GM12878 (cell line): ENCODE measurements around the gene PCSK1N. TPM values are rescaled to one million over a fixed set of nuclear protein-coding genes. Genes with fewer than 3 reads are reported as not detected.

Source experiments
- ATAC-seq: fragments of 200-7000 bp; cut with Tn5 transposase; 3 replicates; pipeline ENCODE4 v1.9.1; 2020; ENCODE audit warnings: mild to moderate bottlenecking, moderate library complexity
- BruUV-seq: library from RNA; stranded (reverse); fragments of 400-500 nt; replicated peaks from 2 replicates; lab custom pipeline; 2021; lab: Mats Ljungman, UMichigan
- CTCF ChIA-PET: fragments of 300-600 bp; sonication (Branson Sonifier 250); formaldehyde crosslinking; extraction: SDS; loops from one replicate; lab custom pipeline; 2021; ENCODE audit warnings: inconsistent platforms; lab: Yijun Ruan, JAX
- POLR2A ChIA-PET: fragments of 350-600 bp; formaldehyde crosslinking; extraction: SDS; loops from one replicate; lab custom pipeline; 2021; ENCODE audit warnings: inconsistent platforms; lab: Charles Lee
- RAD21 ChIA-PET: fragments of 300-600 bp; sonication (Branson Sonifier 250); formaldehyde crosslinking; loops from one replicate; lab custom pipeline; 2023; ENCODE audit warnings: antibody characterized with exemption; ENCODE audit not compliant: unreplicated experiment; lab: Charles Lee
- SMC1A ChIA-PET: fragments of 300-600 bp; sonication (Branson Sonifier 250); formaldehyde crosslinking; loops from one replicate; lab custom pipeline; 2023; ENCODE audit not compliant: unreplicated experiment, uncharacterized antibody; lab: Charles Lee
- DNase-seq: peaks from one replicate; pipeline ENCODE4 v3.0.0-alpha.2; 2011; ENCODE audit warnings: low read depth, low spot score
- FAIRE-seq: peaks from 3 replicates; lab custom pipeline; 2011; peaks lifted over from hg19 to GRCh38; lab: Jason Lieb, UNC
- H2AFZ ChIP-seq: 2 replicates; pipeline ENCODE4 v1.6.0; 2011; ENCODE audit warnings: low read depth, low read length, control low read depth; ENCODE audit not compliant: control insufficient read depth
- H3K27ac ChIP-seq: 2 replicates; pipeline ENCODE4 v1.5.1; 2011; ENCODE audit warnings: control low read depth; ENCODE audit not compliant: control insufficient read depth, insufficient read depth
- H3K27me3 ChIP-seq, 2 experiments: replicated peaks in 1 of 2; 2 replicates each; pipeline versions ENCODE4 v1.6.0 to v1.6.1; 2011; ENCODE audit warnings: low read length in 1 of 2; ENCODE audit not compliant: control insufficient read depth in 2 of 2, insufficient read depth in 2 of 2
- H3K36me3 ChIP-seq, 2 experiments: 2 replicates each; pipeline ENCODE4 v1.5.1; 2011; ENCODE audit warnings: low read length in 1 of 2; ENCODE audit not compliant: control insufficient read depth in 2 of 2, insufficient read depth in 2 of 2
- H3K4me1 ChIP-seq: 2 replicates; pipeline ENCODE4 v1.6.1; 2011; ENCODE audit warnings: mild to moderate bottlenecking, low read length, moderate library complexity, mixed read lengths; ENCODE audit not compliant: control insufficient read depth, insufficient read depth
- H3K4me2 ChIP-seq: 2 replicates; pipeline ENCODE4 v1.6.0; 2011; ENCODE audit warnings: control low read depth; ENCODE audit not compliant: control insufficient read depth, insufficient read depth
- H3K4me3 ChIP-seq: fragments of 200-600 bp; sonication (generic); 2 replicates; pipeline ENCODE4 v1.5.1; 2016
- H3K79me2 ChIP-seq: 2 replicates; pipeline ENCODE4 v1.6.0; 2011; ENCODE audit warnings: low read length; ENCODE audit not compliant: control insufficient read depth, insufficient read depth
- H3K9ac ChIP-seq: 2 replicates; pipeline ENCODE4 v1.8.0; 2011; ENCODE audit warnings: low read length, control low read depth, mixed read lengths; ENCODE audit not compliant: control insufficient read depth, insufficient read depth
- H3K9me3 ChIP-seq: replicated peaks from 3 replicates; pipeline ENCODE4 v1.5.1; 2011; ENCODE audit warnings: mild to moderate bottlenecking, low read length; ENCODE audit not compliant: control insufficient read depth, insufficient read depth
- H4K20me1 ChIP-seq: 2 replicates; pipeline ENCODE4 v1.6.0; 2011; ENCODE audit not compliant: control insufficient read depth, insufficient read depth
- CEBPZ ChIP-seq: fragments of 150-350 bp; IDR thresholded peaks from 2 replicates; pipeline ENCODE4 v1.6.1; 2016; ENCODE audit warnings: low read depth, low read length
- HDAC6 ChIP-seq: fragments of 200-600 bp; sonication (generic); IDR thresholded peaks from one replicate; pipeline ENCODE4 v1.8.0; 2017; ENCODE audit warnings: antibody characterized with exemption; ENCODE audit not compliant: unreplicated experiment
- MYC ChIP-seq: IDR thresholded peaks from 2 replicates; pipeline ENCODE4 v1.6.1; 2011; ENCODE audit warnings: mild to moderate bottlenecking, low read length, moderate library complexity, inconsistent platforms; ENCODE audit not compliant: insufficient read depth, insufficient replicate concordance, insufficient read length, severe bottlenecking
- NFYA ChIP-seq: IDR thresholded peaks from 2 replicates; pipeline ENCODE4 v1.6.1; 2011; ENCODE audit warnings: low read depth, mild to moderate bottlenecking, low read length, improper control_type of control experiment, borderline replicate concordance
- NR2C1 ChIP-seq: fragments of 450-650 bp; IDR thresholded peaks from 2 replicates; pipeline ENCODE4 v1.6.1; 2017; ENCODE audit warnings: antibody characterized with exemption, mild to moderate bottlenecking, moderate library complexity
- RCOR1 ChIP-seq: conservative IDR thresholded peaks from 2 replicates; pipeline ENCODE4 v1.6.1; 2012; ENCODE audit warnings: low read depth, low read length, improper control_type of control experiment
- SIN3A ChIP-seq: IDR thresholded peaks from 2 replicates; pipeline ENCODE4 v1.6.1; 2012; ENCODE audit warnings: low read depth, low read length, improper control_type of control experiment
- SRF ChIP-seq, 2 experiments: IDR thresholded peaks; 2 replicates each; pipeline ENCODE4 v1.6.1; 2011; ENCODE audit warnings: low read depth in 2 of 2, low read length in 2 of 2, mild to moderate bottlenecking in 1 of 2, moderate library complexity in 1 of 2
- SUZ12 ChIP-seq: fragments of 200-600 bp; sonication (generic); IDR thresholded peaks from one replicate; pipeline ENCODE4 v1.6.1; 2018; ENCODE audit warnings: antibody characterized with exemption, mild to moderate bottlenecking; ENCODE audit not compliant: unreplicated experiment
- ZNF207 ChIP-seq: fragments of 450-650 bp; IDR thresholded peaks from 2 replicates; pipeline ENCODE4 v1.6.1; 2014; ENCODE audit warnings: antibody characterized with exemption, mild to moderate bottlenecking, borderline replicate concordance
- WGBS: methylation state at CpG from one replicate; pipeline ENCODE4 v1.1.6; 2016; ENCODE audit warnings: low lambda C conversion rate; ENCODE audit not compliant: insufficient replicate concordance, insufficient coverage; ENCODE audit errors: missing lambda C conversion rate; 5-methylcytosine and 5-hydroxymethylcytosine counted together
- in situ Hi-C: fragments of 300-500 bp; cut with MboI; formaldehyde crosslinking; loops from 9 replicates; pipeline ENCODE4 v1.14.3; 2018; ENCODE audit warnings: mixed read lengths
- intact Hi-C: fragments of 100-400 bp; cut with micrococcal nuclease; formaldehyde crosslinking; loops from one replicate; pipeline ENCODE4 v1.14.2; 2022; ENCODE audit not compliant: unreplicated experiment
- polyA plus RNA-seq, 11 experiments: library from polyadenylated mRNA; depleted of rRNA in 4 of 11; unstranded in 6 of 11; stranded (reverse) in 5 of 11; fragments of >200 nt; fragmentation: Nextera tagmentation in 4 of 11; fragmentation: Illumina TruSeq in 1 of 11; extraction: Ambion mirVana in 4 of 11; extraction: Trizol in 1 of 11; gene quantifications; 1 replicate in 1 of 11; 2 replicates in 10 of 11; pipeline versions ENCODE4 v1.2.1 to v1.2.3, GENCODE V29; 2011 to 2016; ENCODE audit warnings: inconsistent platforms in 2 of 11, missing spikeins in 2 of 11, low read depth in 1 of 11
- total RNA-seq, 4 experiments: library from RNA; depleted of rRNA in 3 of 4; stranded (reverse); fragments of >200 nt in 3 of 4; fragmentation: Illumina TruSeq in 1 of 4; extraction: Trizol in 1 of 4; gene quantifications; 2 replicates each; pipeline versions ENCODE4 v1.2.1 to v1.2.3, GENCODE V29; 2013 to 2021
- TF ChIP-seq, protein P1 (sequence below): fragments of 450-650 bp; conservative IDR thresholded peaks from 2 replicates; pipeline ENCODE4 v1.6.1; 2017; ENCODE audit warnings: mild to moderate bottlenecking, moderate library complexity
- TF ChIP-seq, protein P2 (sequence below): fragments of 450-650 bp; IDR thresholded peaks from 2 replicates; pipeline ENCODE4 v1.6.1; 2018; ENCODE audit warnings: mild to moderate bottlenecking, low read depth, moderate library complexity; ENCODE audit not compliant: partially characterized antibody
- TF ChIP-seq, protein P3 (sequence below): IDR thresholded peaks from 2 replicates; pipeline ENCODE4 v1.6.1; 2011; ENCODE audit warnings: mild to moderate bottlenecking, low read depth, low read length, moderate library complexity; ENCODE audit not compliant: insufficient replicate concordance

Gene PCSK1N
- total and polyA plus RNA-seq, 10 of the 15 experiments (the other 5 are each of a cell fraction or from before 2014, with no cell fraction given) = 0.19 TPM; not detected in 9

DNA sequence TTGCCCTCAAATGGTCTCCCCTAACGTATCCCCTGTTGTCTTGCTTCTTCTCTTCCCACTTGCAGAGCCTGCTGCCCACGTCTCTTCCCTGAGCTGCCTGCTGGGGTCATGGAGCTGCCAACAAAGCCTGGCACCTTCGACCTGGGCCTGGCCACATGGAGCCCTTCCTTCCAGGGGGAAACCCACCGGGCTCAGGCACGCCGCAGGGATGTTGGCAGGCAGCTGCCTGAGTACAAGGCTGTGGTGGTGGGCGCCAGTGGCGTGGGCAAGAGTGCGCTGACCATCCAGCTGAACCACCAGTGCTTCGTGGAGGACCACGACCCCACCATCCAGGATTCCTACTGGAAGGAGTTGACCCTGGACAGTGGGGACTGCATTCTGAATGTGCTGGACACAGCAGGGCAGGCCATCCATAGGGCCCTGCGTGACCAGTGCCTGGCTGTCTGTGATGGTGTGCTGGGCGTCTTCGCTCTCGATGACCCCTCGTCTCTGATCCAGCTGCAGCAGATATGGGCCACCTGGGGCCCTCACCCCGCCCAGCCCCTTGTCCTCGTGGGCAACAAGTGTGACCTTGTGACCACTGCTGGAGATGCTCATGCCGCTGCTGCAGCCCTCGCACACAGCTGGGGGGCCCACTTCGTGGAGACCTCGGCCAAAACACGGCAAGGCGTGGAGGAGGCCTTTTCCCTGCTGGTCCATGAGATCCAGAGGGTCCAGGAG lies 6.2 kb downstream of the PCSK1N start:
- H3K27me3 ChIP-seq = 0 out of 4 replicates have a peak, but pooled peaks cover 0 to 2% of the 10 kb centered on the region in 2 experiments
- H3K79me2 ChIP-seq = no peaks in the 10 kb centered on the region
- DNase-seq = no peak
- H3K4me1 ChIP-seq = no peaks in the 10 kb centered on the region
- no peak overlapping the region for H3K27ac ChIP-seq
- WGBS = 58% methylated on average over 21 of the region's 24 CpGs
- intact Hi-C loops (no loop called here), in situ Hi-C loops (loop anchor here (5.0 to 10.0 kb wide), 2 partner anchors 37 to 54 kb away; no protein-coding TSS in a partner anchor)
- H3K4me3 ChIP-seq = no peak overlapping the region
- no peak for ATAC-seq
- H3K4me2 ChIP-seq = no peak overlapping the region
- no TSS peak for BruUV-seq
- ChIA-PET SMC1A (no interaction called here), RAD21 (no interaction called here), POLR2A (no interaction called here), CTCF (no interaction called here)
- no peaks in the 10 kb centered on the region for H3K36me3 ChIP-seq
- no peak overlapping the region for H2AFZ ChIP-seq
- H3K9ac ChIP-seq = no peak overlapping the region
- H3K9me3 ChIP-seq = no peaks in the 10 kb centered on the region; the same call in 2 of the 3 replicates
- H4K20me1 ChIP-seq = no peaks in the 10 kb centered on the region
- FAIRE-seq = no peak
- TF ChIP-seq ZNF207 (no peak), SUZ12 (no peak), NR2C1 (no peak), MYC (no peak), CEBPZ (no peak), NFYA (no peak), SIN3A (no peak), RCOR1 (no peak), HDAC6 (no peak), SRF (IDR thresholded peaks at IDR 0.05; ENCODE audit: low read depth in 2 of 2, low read length in 2 of 2) (no peak)
- TF ChIP-seq, protein P1, sequence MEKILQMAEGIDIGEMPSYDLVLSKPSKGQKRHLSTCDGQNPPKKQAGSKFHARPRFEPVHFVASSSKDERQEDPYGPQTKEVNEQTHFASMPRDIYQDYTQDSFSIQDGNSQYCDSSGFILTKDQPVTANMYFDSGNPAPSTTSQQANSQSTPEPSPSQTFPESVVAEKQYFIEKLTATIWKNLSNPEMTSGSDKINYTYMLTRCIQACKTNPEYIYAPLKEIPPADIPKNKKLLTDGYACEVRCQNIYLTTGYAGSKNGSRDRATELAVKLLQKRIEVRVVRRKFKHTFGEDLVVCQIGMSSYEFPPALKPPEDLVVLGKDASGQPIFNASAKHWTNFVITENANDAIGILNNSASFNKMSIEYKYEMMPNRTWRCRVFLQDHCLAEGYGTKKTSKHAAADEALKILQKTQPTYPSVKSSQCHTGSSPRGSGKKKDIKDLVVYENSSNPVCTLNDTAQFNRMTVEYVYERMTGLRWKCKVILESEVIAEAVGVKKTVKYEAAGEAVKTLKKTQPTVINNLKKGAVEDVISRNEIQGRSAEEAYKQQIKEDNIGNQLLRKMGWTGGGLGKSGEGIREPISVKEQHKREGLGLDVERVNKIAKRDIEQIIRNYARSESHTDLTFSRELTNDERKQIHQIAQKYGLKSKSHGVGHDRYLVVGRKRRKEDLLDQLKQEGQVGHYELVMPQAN = no peak
- TF ChIP-seq, protein P2, sequence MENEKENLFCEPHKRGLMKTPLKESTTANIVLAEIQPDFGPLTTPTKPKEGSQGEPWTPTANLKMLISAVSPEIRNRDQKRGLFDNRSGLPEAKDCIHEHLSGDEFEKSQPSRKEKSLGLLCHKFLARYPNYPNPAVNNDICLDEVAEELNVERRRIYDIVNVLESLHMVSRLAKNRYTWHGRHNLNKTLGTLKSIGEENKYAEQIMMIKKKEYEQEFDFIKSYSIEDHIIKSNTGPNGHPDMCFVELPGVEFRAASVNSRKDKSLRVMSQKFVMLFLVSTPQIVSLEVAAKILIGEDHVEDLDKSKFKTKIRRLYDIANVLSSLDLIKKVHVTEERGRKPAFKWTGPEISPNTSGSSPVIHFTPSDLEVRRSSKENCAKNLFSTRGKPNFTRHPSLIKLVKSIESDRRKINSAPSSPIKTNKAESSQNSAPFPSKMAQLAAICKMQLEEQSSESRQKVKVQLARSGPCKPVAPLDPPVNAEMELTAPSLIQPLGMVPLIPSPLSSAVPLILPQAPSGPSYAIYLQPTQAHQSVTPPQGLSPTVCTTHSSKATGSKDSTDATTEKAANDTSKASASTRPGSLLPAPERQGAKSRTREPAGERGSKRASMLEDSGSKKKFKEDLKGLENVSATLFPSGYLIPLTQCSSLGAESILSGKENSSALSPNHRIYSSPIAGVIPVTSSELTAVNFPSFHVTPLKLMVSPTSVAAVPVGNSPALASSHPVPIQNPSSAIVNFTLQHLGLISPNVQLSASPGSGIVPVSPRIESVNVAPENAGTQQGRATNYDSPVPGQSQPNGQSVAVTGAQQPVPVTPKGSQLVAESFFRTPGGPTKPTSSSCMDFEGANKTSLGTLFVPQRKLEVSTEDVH = no peak
- TF ChIP-seq, protein P3, sequence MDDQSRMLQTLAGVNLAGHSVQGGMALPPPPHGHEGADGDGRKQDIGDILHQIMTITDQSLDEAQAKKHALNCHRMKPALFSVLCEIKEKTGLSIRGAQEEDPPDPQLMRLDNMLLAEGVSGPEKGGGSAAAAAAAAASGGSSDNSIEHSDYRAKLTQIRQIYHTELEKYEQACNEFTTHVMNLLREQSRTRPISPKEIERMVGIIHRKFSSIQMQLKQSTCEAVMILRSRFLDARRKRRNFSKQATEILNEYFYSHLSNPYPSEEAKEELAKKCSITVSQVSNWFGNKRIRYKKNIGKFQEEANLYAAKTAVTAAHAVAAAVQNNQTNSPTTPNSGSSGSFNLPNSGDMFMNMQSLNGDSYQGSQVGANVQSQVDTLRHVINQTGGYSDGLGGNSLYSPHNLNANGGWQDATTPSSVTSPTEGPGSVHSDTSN = no peak
